GM12878 (cell line): ENCODE data around the gene ITIH1. TPM values are rescaled to one million over a fixed set of nuclear protein-coding genes. Genes with fewer than 3 reads are reported as not detected.

Experiments used
- ATAC-seq: fragments of 200-7000 bp; cut with Tn5 transposase; 3 replicates; pipeline ENCODE4 v1.9.1; 2020; ENCODE audit warnings: mild to moderate bottlenecking, moderate library complexity
- BruUV-seq: library from RNA; stranded (reverse); fragments of 400-500 nt; replicated peaks from 2 replicates; lab custom pipeline; 2021; lab: Mats Ljungman, UMichigan
- CTCF ChIA-PET: fragments of 300-600 bp; sonication (Branson Sonifier 250); formaldehyde crosslinking; extraction: SDS; loops from one replicate; lab custom pipeline; 2021; ENCODE audit warnings: inconsistent platforms; lab: Yijun Ruan, JAX
- POLR2A ChIA-PET: fragments of 350-600 bp; formaldehyde crosslinking; extraction: SDS; loops from one replicate; lab custom pipeline; 2021; ENCODE audit warnings: inconsistent platforms; lab: Charles Lee
- RAD21 ChIA-PET: fragments of 300-600 bp; sonication (Branson Sonifier 250); formaldehyde crosslinking; loops from one replicate; lab custom pipeline; 2023; ENCODE audit warnings: antibody characterized with exemption; ENCODE audit not compliant: unreplicated experiment; lab: Charles Lee
- SMC1A ChIA-PET: fragments of 300-600 bp; sonication (Branson Sonifier 250); formaldehyde crosslinking; loops from one replicate; lab custom pipeline; 2023; ENCODE audit not compliant: unreplicated experiment, uncharacterized antibody; lab: Charles Lee
- DNase-seq: peaks from one replicate; pipeline ENCODE4 v3.0.0-alpha.2; 2011; ENCODE audit warnings: low read depth, low spot score
- FAIRE-seq: peaks from 3 replicates; lab custom pipeline; 2011; peaks lifted over from hg19 to GRCh38; lab: Jason Lieb, UNC
- H2AFZ ChIP-seq: 2 replicates; pipeline ENCODE4 v1.6.0; 2011; ENCODE audit warnings: low read depth, low read length, control low read depth; ENCODE audit not compliant: control insufficient read depth
- H3K27ac ChIP-seq: 2 replicates; pipeline ENCODE4 v1.5.1; 2011; ENCODE audit warnings: control low read depth; ENCODE audit not compliant: control insufficient read depth, insufficient read depth
- H3K27me3 ChIP-seq, 2 experiments: replicated peaks in 1 of 2; 2 replicates each; pipeline versions ENCODE4 v1.6.0 to v1.6.1; 2011; ENCODE audit warnings: low read length in 1 of 2; ENCODE audit not compliant: control insufficient read depth in 2 of 2, insufficient read depth in 2 of 2
- H3K36me3 ChIP-seq, 2 experiments: 2 replicates each; pipeline ENCODE4 v1.5.1; 2011; ENCODE audit warnings: low read length in 1 of 2; ENCODE audit not compliant: control insufficient read depth in 2 of 2, insufficient read depth in 2 of 2
- H3K4me1 ChIP-seq: 2 replicates; pipeline ENCODE4 v1.6.1; 2011; ENCODE audit warnings: mild to moderate bottlenecking, low read length, moderate library complexity, mixed read lengths; ENCODE audit not compliant: control insufficient read depth, insufficient read depth
- H3K4me2 ChIP-seq: 2 replicates; pipeline ENCODE4 v1.6.0; 2011; ENCODE audit warnings: control low read depth; ENCODE audit not compliant: control insufficient read depth, insufficient read depth
- H3K4me3 ChIP-seq: fragments of 200-600 bp; sonication (generic); 2 replicates; pipeline ENCODE4 v1.5.1; 2016
- H3K79me2 ChIP-seq: 2 replicates; pipeline ENCODE4 v1.6.0; 2011; ENCODE audit warnings: low read length; ENCODE audit not compliant: control insufficient read depth, insufficient read depth
- H3K9ac ChIP-seq: 2 replicates; pipeline ENCODE4 v1.8.0; 2011; ENCODE audit warnings: low read length, control low read depth, mixed read lengths; ENCODE audit not compliant: control insufficient read depth, insufficient read depth
- H3K9me3 ChIP-seq: replicated peaks from 3 replicates; pipeline ENCODE4 v1.5.1; 2011; ENCODE audit warnings: mild to moderate bottlenecking, low read length; ENCODE audit not compliant: control insufficient read depth, insufficient read depth
- H4K20me1 ChIP-seq: 2 replicates; pipeline ENCODE4 v1.6.0; 2011; ENCODE audit not compliant: control insufficient read depth, insufficient read depth
- CREM ChIP-seq: IDR thresholded peaks from 2 replicates; pipeline ENCODE4 v1.6.1; 2014; ENCODE audit warnings: antibody characterized with exemption, low read depth
- EED ChIP-seq: sonication (generic); IDR thresholded peaks from 2 replicates; pipeline ENCODE4 v1.6.1; 2016; ENCODE audit warnings: antibody characterized with exemption, low read depth
- IKZF2 ChIP-seq, 2 experiments: fragments of 450-650 bp; IDR thresholded peaks; 2 replicates each; pipeline ENCODE4 v1.6.1; 2017; ENCODE audit warnings: mild to moderate bottlenecking in 2 of 2, moderate library complexity in 2 of 2
- IRF4 ChIP-seq: IDR thresholded peaks from 2 replicates; pipeline ENCODE4 v1.6.1; 2011; ENCODE audit warnings: low read depth, low read length
- MYC ChIP-seq: IDR thresholded peaks from 2 replicates; pipeline ENCODE4 v1.6.1; 2011; ENCODE audit warnings: mild to moderate bottlenecking, low read length, moderate library complexity, inconsistent platforms; ENCODE audit not compliant: insufficient read depth, insufficient replicate concordance, insufficient read length, severe bottlenecking
- NFXL1 ChIP-seq: fragments of 450-650 bp; IDR thresholded peaks from 2 replicates; pipeline ENCODE4 v1.6.1; 2017; ENCODE audit warnings: antibody characterized with exemption, mild to moderate bottlenecking, borderline replicate concordance
- NR2C2 ChIP-seq: IDR thresholded peaks from 2 replicates; pipeline ENCODE4 v1.6.1; 2011; ENCODE audit warnings: borderline replicate concordance, low read depth; ENCODE audit not compliant: control insufficient read depth, insufficient read length
- SIN3A ChIP-seq: IDR thresholded peaks from 2 replicates; pipeline ENCODE4 v1.6.1; 2012; ENCODE audit warnings: low read depth, low read length, improper control_type of control experiment
- SMC3 ChIP-seq: IDR thresholded peaks from 2 replicates; pipeline ENCODE4 v1.6.1; 2011; ENCODE audit warnings: low read length, improper control_type of control experiment, borderline replicate concordance
- STAT1 ChIP-seq: fragments of 450-650 bp; conservative IDR thresholded peaks from 2 replicates; pipeline ENCODE4 v1.6.1; 2014; ENCODE audit warnings: antibody characterized with exemption, mild to moderate bottlenecking
- WGBS: methylation state at CpG from one replicate; pipeline ENCODE4 v1.1.6; 2016; ENCODE audit warnings: low lambda C conversion rate; ENCODE audit not compliant: insufficient replicate concordance, insufficient coverage; ENCODE audit errors: missing lambda C conversion rate; 5-methylcytosine and 5-hydroxymethylcytosine counted together
- in situ Hi-C: fragments of 300-500 bp; cut with MboI; formaldehyde crosslinking; loops from 9 replicates; pipeline ENCODE4 v1.14.3; 2018; ENCODE audit warnings: mixed read lengths
- intact Hi-C: fragments of 100-400 bp; cut with micrococcal nuclease; formaldehyde crosslinking; loops from one replicate; pipeline ENCODE4 v1.14.2; 2022; ENCODE audit not compliant: unreplicated experiment
- polyA plus RNA-seq, 11 experiments: library from polyadenylated mRNA; depleted of rRNA in 4 of 11; unstranded in 6 of 11; stranded (reverse) in 5 of 11; fragments of >200 nt; fragmentation: Nextera tagmentation in 4 of 11; fragmentation: Illumina TruSeq in 1 of 11; extraction: Ambion mirVana in 4 of 11; extraction: Trizol in 1 of 11; gene quantifications; 1 replicate in 1 of 11; 2 replicates in 10 of 11; pipeline versions ENCODE4 v1.2.1 to v1.2.3, GENCODE V29; 2011 to 2016; ENCODE audit warnings: inconsistent platforms in 2 of 11, missing spikeins in 2 of 11, low read depth in 1 of 11
- total RNA-seq, 4 experiments: library from RNA; depleted of rRNA in 3 of 4; stranded (reverse); fragments of >200 nt in 3 of 4; fragmentation: Illumina TruSeq in 1 of 4; extraction: Trizol in 1 of 4; gene quantifications; 2 replicates each; pipeline versions ENCODE4 v1.2.1 to v1.2.3, GENCODE V29; 2013 to 2021
- TF ChIP-seq, protein P1 (sequence below): fragments of 150-350 bp; IDR thresholded peaks from 2 replicates; pipeline ENCODE4 v1.6.1; 2014; ENCODE audit warnings: mild to moderate bottlenecking, low read depth, low read length
- TF ChIP-seq, protein P2 (sequence below): IDR thresholded peaks from 2 replicates; pipeline ENCODE4 v1.6.1; 2012; ENCODE audit warnings: low read depth, low read length, improper control_type of control experiment

ITIH1 gene
- total and polyA plus RNA-seq, 10 of the 15 experiments (the other 5 are each of a cell fraction or from before 2014, with no cell fraction given) = 0.33 to 0.64 (median 0.44) TPM; not detected in 7

DNA sequence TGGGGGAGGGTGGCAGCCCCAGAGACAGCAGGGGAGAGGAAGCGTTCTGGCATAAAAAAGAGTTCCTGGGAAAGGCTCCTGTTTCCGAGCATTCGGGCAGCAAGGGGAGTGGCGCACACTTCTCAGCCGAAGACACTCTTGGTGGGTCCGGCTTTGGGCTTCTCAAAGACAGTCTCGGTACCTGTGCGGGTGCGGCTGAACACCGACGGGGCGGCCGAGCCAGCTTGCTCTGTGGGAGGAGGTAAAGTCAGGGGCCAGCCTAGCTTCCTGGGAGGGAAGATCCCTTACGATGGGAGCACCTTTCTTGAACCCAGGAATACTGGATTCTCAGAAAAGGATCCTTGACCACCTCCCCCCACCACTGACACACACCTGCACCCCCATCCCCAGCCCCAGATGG, 55.8 kb downstream of the ITIH1 start:
- ChIA-PET SMC1A (no interaction called here), POLR2A (no interaction called here), RAD21 (no interaction called here), CTCF (no interaction called here)
- intact Hi-C loops = no loop called here
- no peak overlapping the region for H3K27ac ChIP-seq
- ATAC-seq = no peak
- H3K36me3 ChIP-seq = peaks cover 0 to 2% of the 10 kb centered on the region in 2 experiments; a peak in 2 of 4 replicates
- no peak for FAIRE-seq
- H3K9ac ChIP-seq = no peak overlapping the region
- TF ChIP-seq, protein P1, sequence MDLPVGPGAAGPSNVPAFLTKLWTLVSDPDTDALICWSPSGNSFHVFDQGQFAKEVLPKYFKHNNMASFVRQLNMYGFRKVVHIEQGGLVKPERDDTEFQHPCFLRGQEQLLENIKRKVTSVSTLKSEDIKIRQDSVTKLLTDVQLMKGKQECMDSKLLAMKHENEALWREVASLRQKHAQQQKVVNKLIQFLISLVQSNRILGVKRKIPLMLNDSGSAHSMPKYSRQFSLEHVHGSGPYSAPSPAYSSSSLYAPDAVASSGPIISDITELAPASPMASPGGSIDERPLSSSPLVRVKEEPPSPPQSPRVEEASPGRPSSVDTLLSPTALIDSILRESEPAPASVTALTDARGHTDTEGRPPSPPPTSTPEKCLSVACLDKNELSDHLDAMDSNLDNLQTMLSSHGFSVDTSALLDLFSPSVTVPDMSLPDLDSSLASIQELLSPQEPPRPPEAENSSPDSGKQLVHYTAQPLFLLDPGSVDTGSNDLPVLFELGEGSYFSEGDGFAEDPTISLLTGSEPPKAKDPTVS = no peak
- H3K9me3 ChIP-seq = no peaks in the 10 kb centered on the region
- WGBS = 91% methylated on average over 14 of the region's 14 CpGs
- in situ Hi-C loops = no loop called here
- no peak overlapping the region for H3K4me2 ChIP-seq
- H4K20me1 ChIP-seq = no peaks in the 10 kb centered on the region
- H3K27me3 ChIP-seq = no peaks in the 10 kb centered on the region
- no peak overlapping the region for H3K4me3 ChIP-seq
- no TSS peak for BruUV-seq
- H3K4me1 ChIP-seq = no peaks in the 10 kb centered on the region
- DNase-seq = no peak
- H3K79me2 ChIP-seq = no peaks in the 10 kb centered on the region
- no peak overlapping the region for H2AFZ ChIP-seq

DNA sequence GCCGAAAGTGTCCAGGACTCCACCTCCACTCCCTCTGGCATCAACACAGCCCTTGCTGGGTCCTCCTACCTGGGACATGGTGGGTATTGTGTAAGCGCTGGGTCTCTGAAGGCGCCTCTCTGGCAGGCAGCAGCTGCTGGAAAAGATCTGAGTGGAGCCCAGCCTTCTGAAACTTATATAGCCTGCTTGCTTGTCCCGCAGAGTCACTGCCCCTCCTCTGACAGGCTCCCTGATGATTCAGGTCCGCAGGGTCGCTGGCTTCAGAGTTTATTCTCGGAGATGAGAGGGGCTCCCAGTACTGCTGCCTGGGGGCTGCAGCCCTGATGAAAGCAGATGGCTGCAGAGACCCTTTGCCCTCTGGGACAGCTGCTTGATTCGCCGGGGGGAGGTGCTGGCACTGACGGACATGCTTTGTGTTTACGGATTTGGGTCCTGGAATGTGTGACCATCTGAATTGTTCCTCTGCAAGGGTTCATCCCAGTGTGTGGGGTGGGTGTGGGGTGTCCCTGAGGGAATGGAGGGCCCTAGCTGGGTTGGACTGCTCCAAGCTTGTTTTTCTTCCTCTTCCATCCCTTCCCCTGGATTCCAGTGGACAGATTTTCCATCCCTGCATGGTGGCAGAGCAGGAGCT, 57.6 kb downstream of the ITIH1 start, which contains the start of gene MUSTN1:
Gene MUSTN1, minus strand, starts transcription at position 149 of the 631 bp plus-strand sequence. Its CDS starts 71 bp downstream, at position 78.
- Histone ChIP-seq H2AFZ (no peak within 1 kb of the TSS), H3K27ac (no peak within 1 kb of the TSS), H3K9me3 (no peaks in the 10 kb centered on the region), H3K9ac (no peak within 1 kb of the TSS), H3K27me3 (no peaks in the 10 kb centered on the region), H3K4me3 (no peak within 1 kb of the TSS), H3K36me3 (peaks cover under 1 to 2% of the 10 kb centered on the region in 2 experiments; a peak in 3 of 4 replicates), H3K79me2 (no peaks in the 10 kb centered on the region), H3K4me1 (no peaks in the 10 kb centered on the region; the same call in 1 of the 2 replicates), H3K4me2 (no peak within 1 kb of the TSS), H4K20me1 (no peaks in the 10 kb centered on the region)
- ChIA-PET RAD21 (no interaction called here), CTCF (interaction anchor here (1.0 kb wide), 1 partner anchor 14 kb away, joined by 3 read pairs; no protein-coding TSS in a partner anchor), POLR2A (no interaction called here), SMC1A (no interaction called here)
- FAIRE-seq = no peak
- 94% methylated on average over 10 of the region's 11 CpGs for WGBS
- in situ Hi-C loops = no loop called here
- DNase-seq = no peak
- TF ChIP-seq MYC = no peak
- no peak for TF ChIP-seq EED
- no peak for TF ChIP-seq SMC3
- no peak for TF ChIP-seq CREM
- no peak for TF ChIP-seq SIN3A
- TF ChIP-seq IRF4 = no peak
- TF ChIP-seq, protein P2, sequence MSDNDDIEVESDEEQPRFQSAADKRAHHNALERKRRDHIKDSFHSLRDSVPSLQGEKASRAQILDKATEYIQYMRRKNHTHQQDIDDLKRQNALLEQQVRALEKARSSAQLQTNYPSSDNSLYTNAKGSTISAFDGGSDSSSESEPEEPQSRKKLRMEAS = no peak
- TF ChIP-seq NR2C2 = no peak
- TF ChIP-seq STAT1 = no peak
- TF ChIP-seq IKZF2 (IDR thresholded peaks at IDR 0.05) = no peak
- TF ChIP-seq NFXL1 = no peak
- ATAC-seq = no peak
- intact Hi-C loops = no loop called here
- no TSS peak for BruUV-seq
